SK-N-SH (cell line): ENCODE results near the gene ATP1A2. TPM values are rescaled to one million over a fixed set of nuclear protein-coding genes. Genes with fewer than 3 reads are reported as not detected.

ENCODE experiments used
- CTCF ChIA-PET: fragments of 300-600, 350-600 bp; formaldehyde crosslinking; extraction: SDS; loops from one replicate; lab custom pipeline; 2021; lab: Yijun Ruan, JAX
- POLR2A ChIA-PET: fragments of 350-600 bp; sonication (Branson Sonifier 250); formaldehyde crosslinking; extraction: SDS; loops from one replicate; lab custom pipeline; 2020; ENCODE audit warnings: antibody characterized with exemption, inconsistent platforms; lab: Yijun Ruan, JAX
- DNase-seq: peaks from one replicate; pipeline ENCODE4 v3.0.0; 2012
- H2AFZ ChIP-seq: fragments of 200-600 bp; sonication (generic); 2 replicates; pipeline ENCODE4 v1.8.1; 2016; ENCODE audit warnings: antibody characterized with exemption, mild to moderate bottlenecking, low read depth
- H3F3A ChIP-seq: fragments of 200-600 bp; sonication (generic); replicated peaks from 2 replicates; pipeline ENCODE3; 2016; ENCODE audit warnings: antibody characterized with exemption, mild to moderate bottlenecking; ENCODE audit not compliant: insufficient read depth
- H3K27ac ChIP-seq, 2 experiments: fragments of 200-500 bp in 1 of 2; fragments of 200-600 bp in 1 of 2; sonication (Bioruptor generic) in 1 of 2; sonication (generic), shearing (Covaris generic) in 1 of 2; 2 replicates each; pipeline versions ENCODE4 v1.5.1 to v1.6.1; 2014 to 2016; ENCODE audit warnings: low read depth in 2 of 2, inconsistent platforms in 1 of 2, low read length in 1 of 2, mild to moderate bottlenecking in 1 of 2, mixed read lengths in 1 of 2
- H3K27me3 ChIP-seq: fragments of 200-600 bp; sonication (generic), shearing (Covaris generic); 2 replicates; pipeline ENCODE4 v1.6.1; 2016; ENCODE audit warnings: mixed run types; ENCODE audit not compliant: insufficient read depth
- H3K36me3 ChIP-seq, 2 experiments: fragments of 200-500 bp in 1 of 2; fragments of 200-600 bp in 1 of 2; sonication (Bioruptor generic) in 1 of 2; sonication (generic) in 1 of 2; replicated peaks in 1 of 2; 2 replicates each; pipeline versions ENCODE3 to v1.5.1; 2014 to 2016; ENCODE audit warnings: low read length in 1 of 2, mild to moderate bottlenecking in 1 of 2; ENCODE audit not compliant: insufficient read depth in 2 of 2, control insufficient read depth in 1 of 2
- H3K4me1 ChIP-seq, 2 experiments: fragments of 200-500 bp in 1 of 2; fragments of 200-600 bp in 1 of 2; sonication (Bioruptor generic) in 1 of 2; sonication (generic), shearing (Covaris generic) in 1 of 2; 2 replicates each; pipeline versions ENCODE4 v1.5.1 to v1.6.1; 2014 to 2016; ENCODE audit warnings: low read depth in 1 of 2, low read length in 1 of 2, mixed run types in 1 of 2; ENCODE audit not compliant: insufficient read depth in 2 of 2, control insufficient read depth in 1 of 2
- H3K4me2 ChIP-seq: fragments of 200-600 bp; sonication (generic), shearing (Covaris generic); 2 replicates; pipeline ENCODE4 v1.6.1; 2017; ENCODE audit warnings: mixed run types
- H3K4me3 ChIP-seq, 2 experiments: fragments of 200-500 bp in 1 of 2; fragments of 200-600 bp in 1 of 2; sonication (Bioruptor generic) in 1 of 2; sonication (generic), shearing (Covaris generic) in 1 of 2; 2 replicates each; pipeline versions ENCODE4 v1.5.1 to v1.8.1; 2014 to 2016; ENCODE audit warnings: low read depth in 2 of 2, inconsistent platforms in 1 of 2, low read length in 1 of 2, mild to moderate bottlenecking in 1 of 2, mixed read lengths in 1 of 2, moderate library complexity in 1 of 2
- H3K79me2 ChIP-seq: fragments of 200-600 bp; sonication (generic); 2 replicates; pipeline ENCODE4 v1.8.1; 2017; ENCODE audit warnings: mild to moderate bottlenecking; ENCODE audit not compliant: insufficient read depth
- H3K9ac ChIP-seq: fragments of 200-600 bp; sonication (generic); 2 replicates; pipeline ENCODE4 v1.6.1; 2017; ENCODE audit warnings: mixed run types
- H3K9me2 ChIP-seq: fragments of 200-600 bp; sonication (generic); 2 replicates; pipeline ENCODE4 v1.6.1; 2017; ENCODE audit warnings: mixed run types
- H3K9me3 ChIP-seq: fragments of 200-600 bp; sonication (generic); 2 replicates; pipeline ENCODE4 v1.6.1; 2017; ENCODE audit warnings: mixed run types, mild to moderate bottlenecking, moderate library complexity
- H4K20me1 ChIP-seq: fragments of 200-600 bp; sonication (generic); 2 replicates; pipeline ENCODE4 v1.6.1; 2017; ENCODE audit warnings: mild to moderate bottlenecking, mixed run types; ENCODE audit not compliant: insufficient read depth
- CHD2 ChIP-seq: fragments of 150-350 bp; IDR thresholded peaks from 2 replicates; pipeline ENCODE4 v1.6.1; 2018; ENCODE audit warnings: low read length; ENCODE audit not compliant: partially characterized antibody
- CTCF ChIP-seq: fragments of 200-600 bp; sonication (generic); IDR thresholded peaks from 2 replicates; pipeline ENCODE4 v1.6.1; 2017; ENCODE audit warnings: antibody characterized with exemption, mild to moderate bottlenecking, moderate library complexity
- ELF1 ChIP-seq: IDR thresholded peaks from 2 replicates; pipeline ENCODE4 v1.4.0; 2012
- FOXJ3 ChIP-seq: sonication (generic); formaldehyde crosslinking; IDR thresholded peaks from 2 replicates; pipeline ENCODE4 v1.5.1; 2020; ENCODE audit warnings: mild to moderate bottlenecking, missing genetic modification reagents
- FOXM1 ChIP-seq: IDR thresholded peaks from 2 replicates; pipeline ENCODE4 v1.4.0; 2012; ENCODE audit warnings: low read depth, mild to moderate bottlenecking
- GATA2 ChIP-seq: sonication (generic); formaldehyde crosslinking; IDR thresholded peaks from 2 replicates; pipeline ENCODE4 v1.5.0; 2020; ENCODE audit warnings: mild to moderate bottlenecking, missing genetic modification reagents
- IRF3 ChIP-seq: fragments of 150-350 bp; IDR thresholded peaks from 2 replicates; pipeline ENCODE4 v1.6.1; 2016; ENCODE audit warnings: mild to moderate bottlenecking, low read depth, low read length
- JUND ChIP-seq: IDR thresholded peaks from 2 replicates; pipeline ENCODE4 v1.4.0; 2012
- MXI1 ChIP-seq: IDR thresholded peaks from 2 replicates; pipeline ENCODE4 v1.6.1; 2012; ENCODE audit warnings: mild to moderate bottlenecking, low read depth, low read length, improper control_type of control experiment
- NFIC ChIP-seq: IDR thresholded peaks from 2 replicates; pipeline ENCODE4 v1.4.0; 2012; ENCODE audit warnings: borderline replicate concordance
- POLR2AphosphoS5 ChIP-seq: IDR thresholded peaks from 2 replicates; pipeline ENCODE4 v1.6.1; 2012; ENCODE audit warnings: low read depth, low read length
- RAD21 ChIP-seq: IDR thresholded peaks from 2 replicates; pipeline ENCODE4 v1.6.1; 2012; ENCODE audit warnings: mild to moderate bottlenecking, low read length
- RCOR1 ChIP-seq: fragments of 150-350 bp; IDR thresholded peaks from 2 replicates; pipeline ENCODE4 v1.6.1; 2017; ENCODE audit warnings: antibody characterized with exemption, low read length
- REST ChIP-seq: IDR thresholded peaks from 2 replicates; pipeline ENCODE4 v1.6.1; 2012; ENCODE audit warnings: mild to moderate bottlenecking, low read depth, low read length, moderate library complexity
- RXRA ChIP-seq: IDR thresholded peaks from 2 replicates; pipeline ENCODE4 v1.4.0; 2012; ENCODE audit warnings: low read depth, mild to moderate bottlenecking, borderline replicate concordance
- SMC3 ChIP-seq: IDR thresholded peaks from 2 replicates; pipeline ENCODE4 v1.6.1; 2012; ENCODE audit warnings: low read depth, low read length, improper control_type of control experiment
- TAF1 ChIP-seq: IDR thresholded peaks from 2 replicates; pipeline ENCODE4 v1.6.1; 2012; ENCODE audit warnings: low read depth, mild to moderate bottlenecking, low read length, moderate library complexity, borderline replicate concordance
- TCF12 ChIP-seq: IDR thresholded peaks from 2 replicates; pipeline ENCODE4 v1.4.0; 2012
- TEAD4 ChIP-seq: IDR thresholded peaks from 2 replicates; pipeline ENCODE4 v1.4.0; 2012; ENCODE audit warnings: mild to moderate bottlenecking, borderline replicate concordance; ENCODE audit not compliant: insufficient read depth
- USF2 ChIP-seq: fragments of 150-350 bp; IDR thresholded peaks from 2 replicates; pipeline ENCODE4 v1.6.1; 2017; ENCODE audit warnings: antibody characterized with exemption, low read length, low read depth, borderline replicate concordance
- WGBS: methylation state at CpG from one replicate; pipeline ENCODE4 v1.1.6; 2017; ENCODE audit warnings: low lambda C conversion rate; 5-methylcytosine and 5-hydroxymethylcytosine counted together
- polyA plus RNA-seq, 3 experiments: library from polyadenylated mRNA; depleted of rRNA; stranded (reverse); fragments of >200 nt; gene quantifications; 2 replicates each; pipeline ENCODE4 v1.2.3, GENCODE V29; 2012

Gene ATP1A2
- polyA plus RNA-seq, 1 of the 3 experiments (the other 2 are of a cell fraction) = 0.07 TPM

GRCh38 chr1:160083968-160084770, 31.4 kb upstream of the ATP1A2 start (continued):
- no peak for TF ChIP-seq RCOR1

- no peak for DNase-seq
- Histone ChIP-seq H3K79me2 (no peaks in the 10 kb centered on the region), H2AFZ (no peak overlapping the region), H3K4me1 (peaks cover 0 to 15% of the 10 kb centered on the region in 2 experiments; a peak in 1 of 4 replicates), H3F3A (no peaks in the 10 kb centered on the region), H3K9ac (no peak overlapping the region), H4K20me1 (no peaks in the 10 kb centered on the region), H3K36me3 (peaks cover 0 to 2% of the 10 kb centered on the region in 2 experiments), H3K27me3 (peaks cover 30% of the 10 kb centered on the region), H3K9me3 (no peaks in the 10 kb centered on the region), H3K27ac (no peak overlapping the region), H3K9me2 (no peaks in the 10 kb centered on the region), H3K4me2 (no peak overlapping the region), H3K4me3 (no peak overlapping the region)
- TF ChIP-seq USF2 (no peak), REST (no peak), TEAD4 (no peak), FOXM1 (no peak), RXRA (no peak), GATA2 (CRISPR knock-in tag) (no peak), MXI1 (no peak), POLR2AphosphoS5 (no peak), SMC3 (no peak), TAF1 (no peak), ELF1 (no peak), CHD2 (no peak), RAD21 (no peak), IRF3 (no peak), NFIC (no peak), CTCF (no peak), TCF12 (no peak), JUND (no peak), FOXJ3 (CRISPR knock-in tag) (no peak)
- CTCF ChIA-PET = interaction anchor here (0.6 to 8.2 kb wide), 51 partner anchors 11 to 864 kb away, joined by 3 to 132 read pairs (median 5); partner anchors contain the start of genes CASQ1, IGSF8, KCNJ10 and PIGM
- POLR2A ChIA-PET = interaction anchor here (1.7 kb wide), 1 partner anchor 13 kb away, joined by 5 read pairs; the partner anchor contains the start of gene IGSF8
- 79% methylated on average over 30 of the region's 30 CpGs for WGBS
These were observed 30.7 kb upstream of the ATP1A2 start for GRCh38 chr1:160084771-160085321.
